Aorta (tissue), 5 donors: ENCODE results near the gene ANKFY1. TPM values are rescaled to one million over a fixed set of nuclear protein-coding genes. Genes with fewer than 3 reads are reported as not detected.
"Not testable (repeated sequence)": the region's sequence is repeated elsewhere in the genome, so short reads cannot be mapped to it uniquely, and the experiment has no call there.

ENCODE experiments used
- ATAC-seq: fragments of 200-7000 bp; cut with Tn5 transposase; one replicate; pipeline ENCODE4 v1.9.1; 2022; ENCODE audit warnings: moderate library complexity; ENCODE audit not compliant: low FRiP score
- DNase-seq, 2 donors: peaks; one replicate each; pipeline ENCODE4 v3.0.0-alpha.2; 2020
- H3K27ac ChIP-seq, 2 donors: one replicate each; pipeline ENCODE4 v1.5.1; 2013; ENCODE audit warnings: low read length in 2 of 2, mild to moderate bottlenecking in 2 of 2, moderate library complexity in 2 of 2, control low read depth in 1 of 2, inconsistent platforms in 1 of 2, low read depth in 1 of 2
- H3K27me3 ChIP-seq, 2 donors: one replicate each; pipeline ENCODE4 v1.6.1; 2013; ENCODE audit warnings: control low read depth in 1 of 2, low read length in 1 of 2, mild to moderate bottlenecking in 1 of 2, moderate library complexity in 1 of 2; ENCODE audit not compliant: insufficient read depth in 2 of 2, control insufficient read depth in 1 of 2
- H3K36me3 ChIP-seq, 2 donors: one replicate each; pipeline ENCODE4 v1.6.1; 2013; ENCODE audit warnings: control low read depth in 1 of 2, low read length in 1 of 2, mild to moderate bottlenecking in 1 of 2; ENCODE audit not compliant: insufficient read depth in 2 of 2, control insufficient read depth in 1 of 2
- H3K4me1 ChIP-seq, 2 donors: one replicate each; pipeline ENCODE4 v1.6.1; 2013; ENCODE audit warnings: low read length in 2 of 2, control low read depth in 1 of 2, mild to moderate bottlenecking in 1 of 2, moderate library complexity in 1 of 2; ENCODE audit not compliant: insufficient read depth in 2 of 2, control insufficient read depth in 1 of 2
- H3K4me3 ChIP-seq, 2 donors: one replicate each; pipeline ENCODE4 v1.5.1; 2013; ENCODE audit warnings: low read length in 2 of 2, control low read depth in 1 of 2, mild to moderate bottlenecking in 1 of 2
- H3K9me3 ChIP-seq: one replicate; pipeline ENCODE4 v1.6.1; 2013; ENCODE audit warnings: mild to moderate bottlenecking, low read length; ENCODE audit not compliant: control insufficient read depth
- WGBS, 2 donors: extraction: QIAGEN DNeasy Blood & Tissue Kit; methylation state at CpG; one replicate each; pipeline ENCODE4 v1.1.7; 2013; 5-methylcytosine and 5-hydroxymethylcytosine counted together
- intact Hi-C, 2 donors: fragments of 100-400 bp; cut with DNase I; formaldehyde crosslinking; loops; one replicate each; pipeline versions ENCODE4 v1.14.2 to v1.15.0; 2022
- polyA plus RNA-seq, 2 donors: library from polyadenylated mRNA; stranded (reverse); fragments of 200-250 nt; gene quantifications; one replicate each; pipeline ENCODE4 v1.2.3, GENCODE V29; 2013
- total RNA-seq, 2 donors: library from RNA; stranded (reverse); fragmentation: NEBNext Ultra II Directional; extraction: Animal tissue kit (Norgen Biotek cat#: 25700); gene quantifications; one replicate each; pipeline ENCODE4 v1.2.1, GENCODE V29; 2021
- donor health status: healthy with polysubstance abuse.
- donor health status: Bipolar disorder and iron deficiency.
- donor health status: DM: no; HTN: no; CAD: no.
- donor health status: DM: no; HTN: no; CAD: no.
- donor health status: DM: yes; HTN: yes; CAD: no.

Gene ANKFY1
- total and polyA plus RNA-seq, 4 donors = 4.5 to 71.6 (median 37.7) TPM

DNA sequence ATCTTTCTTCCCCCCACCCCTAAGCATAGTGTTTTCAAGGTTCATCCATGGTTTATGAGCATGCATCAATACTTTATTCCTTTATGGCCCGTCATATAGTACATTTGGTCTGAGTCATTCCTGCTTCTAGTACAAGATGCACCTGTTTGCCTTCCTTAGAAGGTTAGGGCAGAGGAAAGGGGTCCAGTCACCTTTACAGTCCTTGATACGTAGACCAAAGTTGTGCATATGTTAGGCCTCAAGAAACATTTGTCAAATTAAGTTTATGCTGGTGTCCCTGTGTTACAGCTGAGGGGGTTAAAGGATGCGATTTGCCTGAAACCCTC, 119.4 kb downstream of the ANKFY1 start:
- no peak for DNase-seq
- Histone ChIP-seq H3K36me3 (peaks cover 0 to 2% of the 10 kb centered on the region in 2 donors), H3K4me1 (no peaks in the 10 kb centered on the region), H3K27ac (peak overlapping the region; percentile 82 to 89), H3K4me3 (peak overlapping the region; percentile 1 to 71), H3K9me3 (no peaks in the 10 kb centered on the region), H3K27me3 (no peaks in the 10 kb centered on the region)
- intact Hi-C loops = loop anchor here in 1 of 2 donors (10.0 kb wide), 1 partner anchor 50 kb away; no protein-coding TSS in a partner anchor
- 67 to 77% methylated on average over 3 of the region's 3 CpGs for WGBS, 2 donors
- no peak for ATAC-seq

DNA sequence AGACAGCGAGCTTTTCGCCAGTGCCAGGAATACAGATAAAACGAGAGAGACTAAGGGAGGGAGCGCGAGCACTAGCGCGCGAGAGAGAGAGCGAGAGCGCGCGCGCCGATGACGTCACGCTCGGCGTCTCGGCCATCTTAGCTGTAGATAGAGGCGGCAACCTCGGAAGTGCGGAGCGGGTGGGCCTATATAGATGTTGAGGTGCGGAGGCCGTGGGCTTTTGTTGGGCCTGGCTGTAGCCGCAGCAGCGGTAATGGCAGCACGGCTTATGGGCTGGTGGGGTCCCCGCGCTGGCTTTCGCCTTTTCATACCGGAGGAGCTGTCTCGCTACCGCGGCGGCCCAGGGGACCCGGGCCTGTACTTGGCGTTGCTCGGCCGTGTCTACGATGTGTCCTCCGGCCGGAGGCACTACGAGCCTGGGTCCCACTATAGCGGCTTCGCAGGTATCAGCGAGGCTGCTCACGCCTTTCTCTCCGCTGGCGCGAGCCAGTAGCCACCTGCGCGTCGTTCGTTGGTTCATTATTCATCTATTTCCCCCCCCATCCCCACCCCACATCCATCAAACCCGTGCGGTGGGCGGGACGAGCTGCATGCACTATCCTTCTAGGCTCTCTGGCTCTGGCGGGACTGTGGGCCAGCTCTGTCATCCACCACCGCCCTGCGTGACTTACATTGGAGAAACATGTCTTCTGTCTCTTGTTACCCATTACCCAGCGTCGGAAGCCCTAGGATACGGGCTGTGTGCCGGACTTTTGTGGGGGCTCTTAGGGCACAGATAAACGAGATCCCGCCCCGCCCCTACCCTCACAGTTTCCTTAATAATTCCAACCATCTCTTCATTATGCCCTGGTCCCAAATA, 120.0 kb downstream of the ANKFY1 start:
- H3K4me1 ChIP-seq = no peaks in the 10 kb centered on the region
- intact Hi-C loops = loop anchor here in 1 of 2 donors (10.0 kb wide), 1 partner anchor 51 kb away; no protein-coding TSS in a partner anchor
- 1% methylated on average over 69 of the region's 69 CpGs for WGBS, 2 donors

DNA sequence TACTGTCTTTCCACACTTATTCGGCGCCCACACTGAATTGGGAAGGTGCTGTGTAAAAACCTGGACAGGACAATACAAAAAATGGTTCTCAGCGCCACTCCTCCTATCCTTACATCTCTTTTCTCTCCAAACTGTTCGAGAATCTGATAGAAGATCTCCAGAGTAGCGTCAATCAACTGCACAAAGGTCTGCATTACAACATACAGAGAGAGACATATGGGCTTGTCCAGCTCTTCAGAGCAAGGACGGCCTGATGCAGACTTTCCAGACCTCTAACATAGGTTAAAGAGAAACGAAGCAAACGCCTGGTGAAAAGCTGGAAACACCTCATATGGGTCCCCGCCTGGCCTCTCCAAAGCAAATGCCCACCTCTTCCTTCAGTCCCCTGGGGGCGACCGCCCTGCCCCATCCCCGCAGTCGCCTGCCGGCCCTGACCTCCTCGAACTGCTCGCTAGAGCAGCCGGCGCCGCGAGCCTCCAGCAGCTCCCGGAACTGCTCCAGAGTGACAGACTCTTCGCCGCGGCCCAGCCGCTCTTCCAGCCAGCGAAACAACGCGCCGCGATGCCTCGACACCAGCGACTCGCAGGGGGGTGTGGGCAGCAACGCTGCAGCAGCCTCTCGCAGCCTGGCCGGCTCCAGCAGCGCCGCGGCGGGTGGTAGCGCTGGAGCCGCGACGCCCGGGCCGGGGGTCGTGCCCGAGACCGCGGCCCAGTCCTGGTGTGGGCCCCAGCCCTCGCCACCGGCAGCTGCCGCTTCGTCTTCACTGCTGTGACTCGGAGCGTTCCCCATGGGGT, 121.5 kb downstream of the ANKFY1 start:
- Histone ChIP-seq H3K4me3 (peak overlapping the region; percentile 90 to 92), H3K27me3 (no peaks in the 10 kb centered on the region), H3K36me3 (peaks cover 0 to 2% of the 10 kb centered on the region in 2 donors), H3K4me1 (no peaks in the 10 kb centered on the region), H3K9me3 (no peaks in the 10 kb centered on the region), H3K27ac (peak overlapping the region; percentile 23 to 88)
- intact Hi-C loops = loop anchor here in 1 of 2 donors (10.0 kb wide), 1 partner anchor 52 kb away; no protein-coding TSS in a partner anchor
- ATAC-seq (no peak), DNase-seq (peak; percentile 70 to 82)
- WGBS, 2 donors = 3% methylated on average over 47 to 56 of the region's 56 CpGs

More for the DNA sequence above, 120.0 kb downstream of the ANKFY1 start:
- Histone ChIP-seq H3K27ac (peak overlapping the region; percentile 82 to 89), H3K27me3 (no peaks in the 10 kb centered on the region), H3K36me3 (peaks cover 0 to 2% of the 10 kb centered on the region in 2 donors), H3K4me3 (peak overlapping the region; percentile 22 to 71), H3K9me3 (no peaks in the 10 kb centered on the region)
- peak; percentile 98 for ATAC-seq
- DNase-seq = peak; percentile 95 to 97

DNA sequence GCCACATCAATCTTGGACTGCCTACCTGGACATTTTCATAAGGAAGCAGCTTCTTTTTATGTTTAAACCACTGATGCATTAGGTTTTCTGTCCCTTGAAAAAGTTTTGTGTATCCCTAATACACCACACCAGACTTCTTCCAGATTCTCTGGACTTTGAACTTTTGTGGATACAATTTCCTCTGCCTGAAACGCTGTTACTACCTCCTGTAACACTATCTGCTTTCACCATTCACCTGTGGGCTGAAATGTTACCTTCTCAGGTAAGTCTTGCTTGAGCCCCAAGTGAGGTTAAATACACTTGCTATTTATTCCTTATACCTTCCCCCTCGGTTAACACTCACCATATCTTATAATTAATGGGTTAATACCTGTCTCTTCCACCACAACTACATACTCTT, 123.7 kb downstream of the ANKFY1 start:
- Histone ChIP-seq H3K27ac (no peak overlapping the region), H3K27me3 (no peaks in the 10 kb centered on the region), H3K9me3 (no peaks in the 10 kb centered on the region), H3K4me3 (no peak overlapping the region), H3K36me3 (peaks cover 0 to 2% of the 10 kb centered on the region in 2 donors), H3K4me1 (no peaks in the 10 kb centered on the region)
- intact Hi-C loops = loop anchor here in 1 of 2 donors (10.0 kb wide), 1 partner anchor 55 kb away; no protein-coding TSS in a partner anchor
- 72 to 79% methylated on average over 2 of the region's 2 CpGs for WGBS, 2 donors
- no peak for ATAC-seq
- DNase-seq = no peak

DNA sequence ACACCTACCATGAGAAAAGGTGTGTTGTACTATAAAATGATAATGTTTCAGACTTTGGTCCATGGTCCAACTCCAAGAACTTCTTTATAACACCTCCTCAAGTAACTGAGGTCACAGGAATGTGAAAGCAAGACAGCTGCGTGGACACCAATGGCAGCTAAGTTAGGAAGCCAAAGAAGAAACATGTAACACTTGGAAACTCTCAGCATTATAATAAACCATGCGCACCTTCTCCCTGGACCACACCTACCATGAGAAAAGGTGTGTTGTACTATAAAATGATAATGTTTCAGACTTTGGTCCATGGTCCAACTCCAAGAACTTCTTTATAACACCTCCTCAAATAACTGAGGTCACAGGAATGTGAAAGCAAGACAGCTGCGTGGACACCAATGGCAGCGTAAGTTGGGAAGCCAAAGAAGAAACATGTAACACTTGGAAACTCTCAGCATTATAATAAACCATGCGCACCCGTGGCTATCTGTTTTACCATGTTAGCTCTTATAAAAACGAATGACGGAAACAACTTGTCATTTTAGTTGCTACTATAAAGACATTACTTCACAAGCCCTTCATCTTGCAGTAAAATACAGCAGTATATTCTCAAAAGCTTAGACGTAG, 124.8 kb downstream of the ANKFY1 start:
- not testable (repeated sequence) for H3K27ac ChIP-seq, H3K4me1 ChIP-seq
- 55 to 67% methylated on average over 7 to 9 of the region's 9 CpGs for WGBS, 2 donors

DNA sequence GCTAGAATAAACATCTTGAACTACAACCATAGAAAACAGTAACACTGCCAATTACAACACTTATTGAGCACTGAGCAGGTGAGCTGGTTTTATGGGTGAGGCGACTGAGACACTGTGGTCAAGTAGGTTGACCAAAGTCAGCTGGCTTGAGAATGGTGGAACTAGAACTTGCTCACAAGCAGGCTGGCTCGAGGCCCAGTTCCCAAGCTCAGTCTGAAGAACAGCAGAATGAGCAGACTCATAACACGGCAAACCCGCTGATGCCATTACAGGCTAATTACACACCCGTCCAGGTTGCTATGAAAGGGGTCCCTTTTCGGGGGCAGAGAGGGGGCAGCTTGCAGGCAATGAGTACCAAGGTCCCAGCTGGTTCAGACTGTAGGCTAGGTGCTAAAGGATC, 127.4 kb downstream of the ANKFY1 start:
- Histone ChIP-seq H3K4me3 (no peak overlapping the region), H3K9me3 (no peaks in the 10 kb centered on the region), H3K27me3 (no peaks in the 10 kb centered on the region), H3K4me1 (no peaks in the 10 kb centered on the region), H3K27ac (no peak overlapping the region), H3K36me3 (peaks cover 2 to 4% of the 10 kb centered on the region in 2 donors)
- ATAC-seq = no peak
- intact Hi-C loops = no loop called here
- WGBS, 2 donors = 35 to 63% methylated on average over 6 of the region's 6 CpGs
- peak in 1 of 2 donors; percentile 61 for DNase-seq

More for the DNA sequence above, 124.8 kb downstream of the ANKFY1 start:
- intact Hi-C loops, H3K27me3 ChIP-seq, H3K4me3 ChIP-seq, ATAC-seq, DNase-seq, H3K36me3 ChIP-seq, H3K9me3 ChIP-seq: not testable (repeated sequence)

DNA sequence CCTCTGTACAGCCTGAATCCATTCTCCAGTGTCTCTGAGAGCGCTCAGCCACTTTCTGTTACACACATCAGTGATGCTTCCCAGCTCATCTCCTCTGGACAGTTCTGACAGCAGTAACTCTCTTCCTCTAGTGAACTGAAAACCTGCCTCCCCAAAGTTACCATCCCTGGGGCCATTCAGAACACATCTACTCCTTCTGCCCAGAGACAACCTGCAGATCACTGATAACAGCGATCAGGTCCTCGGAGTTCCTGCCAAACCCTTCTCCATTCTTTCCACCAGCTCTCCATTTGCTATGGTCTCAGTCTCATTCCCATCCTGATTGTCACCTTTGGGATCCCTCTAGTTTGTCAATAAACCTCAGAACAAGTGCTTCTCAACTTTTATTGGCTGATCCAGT, 128.3 kb downstream of the ANKFY1 start:
- H3K4me1 ChIP-seq = no peaks in the 10 kb centered on the region
- H3K36me3 ChIP-seq = peaks cover 2 to 4% of the 10 kb centered on the region in 2 donors
- 93 to 94% methylated on average over 3 of the region's 3 CpGs for WGBS, 2 donors
- intact Hi-C loops = no loop called here
- DNase-seq = no peak
- no peak overlapping the region for H3K27ac ChIP-seq
- H3K9me3 ChIP-seq = no peaks in the 10 kb centered on the region
- H3K4me3 ChIP-seq = no peak overlapping the region
- ATAC-seq = no peak
- no peaks in the 10 kb centered on the region for H3K27me3 ChIP-seq

DNA sequence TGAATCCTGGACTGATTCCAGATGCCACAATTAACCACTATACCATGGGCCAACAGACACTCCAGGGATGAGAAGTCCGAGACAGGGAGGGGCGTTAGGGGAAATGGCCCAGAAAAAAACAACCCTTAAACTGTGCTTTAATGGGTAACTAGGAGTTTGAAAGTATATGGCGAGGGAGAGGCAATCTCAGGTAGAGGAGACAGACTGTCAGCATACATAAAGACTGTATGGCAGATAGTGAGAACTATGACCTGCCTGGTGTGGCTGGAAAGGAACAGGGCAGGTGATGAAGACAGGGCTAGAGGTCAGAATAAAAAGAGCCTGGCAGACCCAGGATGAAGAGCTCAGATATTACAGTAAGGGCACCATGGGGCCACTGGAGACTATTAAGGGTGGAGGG, 129.1 kb downstream of the ANKFY1 start:
- H3K36me3 ChIP-seq = peaks cover under 1 to 4% of the 10 kb centered on the region in 2 donors
- no peaks in the 10 kb centered on the region for H3K4me1 ChIP-seq
- intact Hi-C loops = no loop called here
- H3K27ac ChIP-seq = no peak overlapping the region
- ATAC-seq = no peak
- WGBS, 2 donors = 51 to 55% methylated on average over 3 of the region's 3 CpGs
- H3K9me3 ChIP-seq = no peaks in the 10 kb centered on the region
- no peak overlapping the region for H3K4me3 ChIP-seq
- H3K27me3 ChIP-seq = no peaks in the 10 kb centered on the region
- DNase-seq = no peak
